MG63 (cell line): ENCODE measurements around the gene RNF5. TPM values are rescaled to one million over a fixed set of nuclear protein-coding genes. Genes with fewer than 3 reads are reported as not detected.
A peak's percentile ranks its signal among the peaks of the same experiment; 100 is the strongest.

Experiments
- DNase-seq: peaks from one replicate; pipeline ENCODE4 v3.0.0-alpha.2; 2020
- H3K27me3 ChIP-seq: fragments of 250-450 bp; sonication (Bioruptor Pico); 2 replicates; pipeline ENCODE4 v1.5.1; 2020; ENCODE audit warnings: mild to moderate bottlenecking, moderate library complexity
- H3K36me3 ChIP-seq: fragments of 250-450 bp; sonication (Bioruptor Pico); 2 replicates; pipeline ENCODE4 v1.5.1; 2020; ENCODE audit warnings: mild to moderate bottlenecking, moderate library complexity
- H3K4me3 ChIP-seq: fragments of 250-450 bp; sonication (Bioruptor Pico); 2 replicates; pipeline ENCODE4 v1.5.1; 2020; ENCODE audit warnings: mild to moderate bottlenecking, moderate library complexity
- H3K9me3 ChIP-seq: fragments of 250-450 bp; sonication (Bioruptor Pico); 2 replicates; pipeline ENCODE4 v1.5.1; 2020; ENCODE audit warnings: mild to moderate bottlenecking, moderate library complexity
- total RNA-seq: library from RNA; depleted of rRNA; stranded (reverse); fragments of >200 nt; shearing (Covaris generic); gene quantifications from 2 replicates; pipeline ENCODE4 v1.2.3, GENCODE V29; 2014; ENCODE audit warnings: low replicate concordance

RNF5 gene
- total RNA-seq, 1 experiment from 2014 or later = 38.3 TPM

- DNase-seq = no peak
- H3K9me3 ChIP-seq = no peaks in the 10 kb centered on the region
- H3K36me3 ChIP-seq = no peaks in the 10 kb centered on the region
- H3K27me3 ChIP-seq = no peaks in the 10 kb centered on the region
- H3K4me3 ChIP-seq = no peak overlapping the region
Measured at GRCh38 chr6:32149932-32150870, 28.0 kb upstream of the RNF5 start.

DNA sequence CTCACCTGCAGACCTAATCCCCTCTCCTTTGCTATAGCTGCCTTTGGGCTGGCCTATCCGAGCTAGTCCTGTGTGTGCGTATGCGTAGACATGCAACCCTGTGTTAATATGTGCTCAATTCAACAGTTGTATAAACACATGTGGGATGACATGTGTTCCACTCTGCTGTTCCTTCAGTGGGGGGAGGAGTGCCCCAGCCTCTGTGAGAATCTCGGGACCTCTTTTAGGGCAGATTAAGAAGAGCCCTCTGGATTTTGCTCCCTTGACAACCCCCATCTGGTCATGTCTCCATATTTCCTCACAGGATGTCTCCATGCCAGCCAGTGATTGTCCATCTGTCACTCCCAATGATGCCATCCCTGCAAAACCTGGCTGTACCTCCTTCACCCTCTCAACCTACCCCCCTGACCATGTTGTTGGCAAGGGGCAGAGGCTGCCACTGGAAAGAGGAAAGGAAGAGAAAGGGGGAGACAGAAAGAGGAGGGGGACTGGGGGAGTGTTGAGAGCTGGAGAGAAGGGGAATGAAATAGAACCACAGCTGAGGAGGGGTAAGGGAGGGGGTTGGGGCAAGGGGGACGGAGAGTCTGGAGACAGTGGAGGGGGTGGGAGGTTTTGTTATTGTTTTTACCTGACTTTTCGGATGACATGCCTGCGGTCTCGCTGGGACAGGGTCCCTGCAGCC lies 26.9 kb upstream of the RNF5 start:
- DNase-seq = no peak
- Histone ChIP-seq H3K4me3 (no peak overlapping the region), H3K9me3 (no peaks in the 10 kb centered on the region), H3K27me3 (no peaks in the 10 kb centered on the region), H3K36me3 (no peaks in the 10 kb centered on the region)

- H3K4me3 ChIP-seq = no peak within 1 kb of the TSS
- DNase-seq = no peak
- H3K9me3 ChIP-seq = no peaks in the 10 kb centered on the region
- H3K27me3 ChIP-seq = no peaks in the 10 kb centered on the region
- H3K36me3 ChIP-seq = no peaks in the 10 kb centered on the region
Measured at GRCh38 chr6:32151863-32152768, 26.1 kb upstream of the RNF5 start, which contains the start of gene PRRT1. TSS of gene PRRT1 (minus strand) at chr6:32151939. CDS start at chr6:32151827, 112 bp downstream.

GRCh38 chr6:32152769-32153563 lies 25.2 kb upstream of the RNF5 start:
- no peak for DNase-seq
- Histone ChIP-seq H3K4me3 (peak overlapping the region; percentile 76), H3K9me3 (no peaks in the 10 kb centered on the region), H3K36me3 (no peaks in the 10 kb centered on the region), H3K27me3 (no peaks in the 10 kb centered on the region)

- DNase-seq = peak; percentile 82
- H3K27me3 ChIP-seq = no peaks in the 10 kb centered on the region
- H3K36me3 ChIP-seq = no peaks in the 10 kb centered on the region
- no peaks in the 10 kb centered on the region for H3K9me3 ChIP-seq
- H3K4me3 ChIP-seq = peak within 1 kb of the TSS; percentile 76
Measured at GRCh38 chr6:32153564-32154513, 24.4 kb upstream of the RNF5 start, which contains the start of gene PPT2. TSS of gene PPT2 (plus strand) at chr6:32154141. CDS start at chr6:32154595, 454 bp downstream.

DNA sequence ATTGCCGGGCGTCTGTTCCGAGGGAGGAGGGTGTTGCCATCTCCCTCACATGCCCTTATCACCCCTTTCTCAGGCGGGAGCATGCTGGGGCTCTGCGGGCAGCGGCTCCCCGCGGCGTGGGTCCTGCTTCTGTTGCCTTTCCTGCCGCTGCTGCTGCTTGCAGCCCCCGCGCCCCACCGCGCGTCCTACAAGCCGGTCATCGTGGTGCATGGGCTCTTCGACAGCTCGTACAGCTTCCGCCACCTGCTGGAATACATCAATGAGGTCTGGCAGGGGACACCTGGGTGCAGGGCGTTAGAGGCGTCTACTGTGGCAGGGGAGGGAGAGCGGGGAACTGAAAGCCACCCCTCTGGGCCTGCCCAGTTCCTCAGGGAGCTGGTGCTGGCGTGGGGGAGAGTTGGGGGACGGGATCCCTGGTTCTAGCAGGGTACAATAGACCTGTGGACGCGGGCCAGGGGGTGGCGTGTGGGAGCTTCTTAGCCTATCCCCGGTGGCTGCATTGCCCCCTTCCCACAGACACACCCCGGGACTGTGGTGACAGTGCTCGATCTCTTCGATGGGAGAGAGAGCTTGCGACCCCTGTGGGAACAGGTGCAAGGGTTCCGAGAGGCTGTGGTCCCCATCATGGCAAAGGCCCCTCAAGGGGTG lies 23.6 kb upstream of the RNF5 start:
- H3K4me3 ChIP-seq = peak overlapping the region; percentile 76
- no peaks in the 10 kb centered on the region for H3K36me3 ChIP-seq
- H3K27me3 ChIP-seq = no peaks in the 10 kb centered on the region
- H3K9me3 ChIP-seq = no peaks in the 10 kb centered on the region
- peak; percentile 45 for DNase-seq

- Histone ChIP-seq H3K27me3 (no peaks in the 10 kb centered on the region), H3K9me3 (no peaks in the 10 kb centered on the region), H3K36me3 (no peaks in the 10 kb centered on the region), H3K4me3 (no peak overlapping the region)
- no peak for DNase-seq
Measured at GRCh38 chr6:32156891-32157290, 21.3 kb upstream of the RNF5 start.

DNA sequence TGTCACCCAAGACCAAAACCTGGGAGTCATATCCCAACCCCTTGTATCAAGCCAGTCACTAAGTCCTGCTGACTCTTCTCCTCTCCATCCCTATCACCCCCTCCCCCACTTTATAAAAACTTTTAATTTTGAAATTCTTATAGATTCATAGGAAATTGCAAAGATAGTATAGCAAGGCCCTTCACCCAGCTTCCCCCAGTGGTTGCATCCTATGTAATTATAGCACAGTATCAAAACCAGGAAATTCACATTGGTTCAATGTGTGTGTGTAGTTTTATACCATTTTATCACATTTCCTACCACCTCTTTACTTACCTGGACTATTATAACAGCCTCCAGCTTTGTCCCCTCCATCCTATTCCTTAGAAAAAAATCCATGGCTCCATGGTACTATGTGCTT lies 20.2 kb upstream of the RNF5 start:
- Histone ChIP-seq H3K9me3 (no peaks in the 10 kb centered on the region), H3K27me3 (no peaks in the 10 kb centered on the region), H3K36me3 (no peaks in the 10 kb centered on the region), H3K4me3 (no peak overlapping the region)
- no peak for DNase-seq

GRCh38 chr6:32163559-32164258 lies 14.5 kb upstream of the RNF5 start:
- Histone ChIP-seq H3K27me3 (no peaks in the 10 kb centered on the region), H3K9me3 (no peaks in the 10 kb centered on the region), H3K36me3 (no peaks in the 10 kb centered on the region), H3K4me3 (no peak overlapping the region)
- no peak for DNase-seq

- Histone ChIP-seq H3K36me3 (no peaks in the 10 kb centered on the region), H3K9me3 (no peaks in the 10 kb centered on the region), H3K4me3 (no peak within 1 kb of the TSS), H3K27me3 (no peaks in the 10 kb centered on the region)
- DNase-seq = no peak
Measured at GRCh38 chr6:32164295-32164694, 13.9 kb upstream of the RNF5 start, which contains the start of gene EGFL8. TSS of gene EGFL8 (plus strand) at chr6:32164595. CDS start at chr6:32166166, 1,571 bp downstream.

GRCh38 chr6:32166411-32167061 lies 11.7 kb upstream of the RNF5 start:
- Histone ChIP-seq H3K9me3 (no peaks in the 10 kb centered on the region), H3K36me3 (no peaks in the 10 kb centered on the region), H3K27me3 (no peaks in the 10 kb centered on the region), H3K4me3 (no peak overlapping the region)
- DNase-seq = no peak

GRCh38 chr6:32167154-32167760 lies 10.9 kb upstream of the RNF5 start:
- Histone ChIP-seq H3K4me3 (no peak overlapping the region), H3K9me3 (no peaks in the 10 kb centered on the region), H3K36me3 (no peaks in the 10 kb centered on the region), H3K27me3 (no peaks in the 10 kb centered on the region)
- no peak for DNase-seq

DNA sequence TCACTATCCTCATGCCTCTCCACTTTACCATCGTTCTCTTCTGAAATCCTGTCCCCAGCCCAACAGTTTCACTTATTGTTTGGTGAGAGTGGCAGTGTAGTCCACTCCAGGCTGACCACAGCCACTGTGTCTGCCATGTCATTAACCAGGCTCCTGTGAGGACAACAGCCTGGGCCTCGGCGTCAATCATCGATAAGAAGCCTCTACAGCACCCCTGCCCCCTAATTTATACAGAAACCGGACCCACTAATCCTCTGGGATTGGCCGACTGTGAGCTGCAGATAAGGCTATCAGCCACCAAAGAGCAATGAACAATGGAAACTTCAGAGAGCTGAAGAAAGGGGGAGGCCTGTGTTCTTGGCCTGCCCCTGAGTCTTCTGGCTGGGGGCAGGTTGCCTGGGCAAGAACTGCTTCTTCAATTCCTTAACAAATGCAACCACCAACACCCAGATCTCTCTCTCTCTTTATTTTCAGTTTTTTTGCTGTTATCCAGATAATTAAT lies 10.4 kb upstream of the RNF5 start:
- Histone ChIP-seq H3K4me3 (no peak overlapping the region), H3K9me3 (no peaks in the 10 kb centered on the region), H3K27me3 (no peaks in the 10 kb centered on the region), H3K36me3 (no peaks in the 10 kb centered on the region)
- DNase-seq = no peak
